8988T (cell line): ENCODE data around the gene PLXNA1.

Source experiments
- DNase-seq: peaks from one replicate; pipeline ENCODE4 v3.0.0; 2011

Gene PLXNA1

DNA sequence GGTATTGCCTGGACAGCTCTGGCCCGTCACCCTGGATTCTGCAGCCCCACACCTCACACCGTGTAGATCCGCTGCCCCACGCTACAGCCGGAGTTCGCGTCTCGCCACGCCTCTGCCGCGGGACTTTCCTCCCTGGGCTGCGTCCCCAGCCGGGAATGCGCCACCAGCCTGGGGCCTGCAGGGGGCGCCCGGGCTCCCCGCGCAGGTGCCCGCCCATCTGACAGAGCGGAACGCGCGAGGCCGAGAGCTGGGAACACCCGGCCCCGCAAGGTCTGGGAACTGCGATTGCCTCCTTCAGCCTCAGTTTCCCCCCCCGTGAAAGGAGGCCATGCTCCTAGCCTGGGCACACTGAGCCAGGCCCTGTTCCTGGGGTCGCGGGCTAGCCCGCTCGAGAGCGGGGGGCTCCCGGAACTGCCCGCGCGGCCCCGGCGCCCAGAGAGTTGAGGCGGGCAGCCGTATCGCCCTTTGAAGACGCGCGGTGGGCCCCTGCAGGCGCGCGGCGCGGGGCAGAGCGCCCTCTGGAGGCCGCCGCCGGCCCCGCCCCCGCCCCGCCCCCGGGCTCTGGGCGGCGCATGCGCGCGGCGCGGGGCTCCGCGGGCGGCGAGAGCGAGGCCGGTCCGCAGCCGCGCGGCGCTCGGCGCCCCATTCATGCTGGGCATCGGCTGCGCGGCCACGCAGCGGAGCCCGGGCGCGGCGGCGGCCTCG, at the start of gene PLXNA1:
TSS of gene PLXNA1 (plus strand) at position 645 of the 705 bp plus-strand sequence. CDS start 5,479 bp downstream, outside the sequence.
- DNase-seq = peak; percentile 99

DNA sequence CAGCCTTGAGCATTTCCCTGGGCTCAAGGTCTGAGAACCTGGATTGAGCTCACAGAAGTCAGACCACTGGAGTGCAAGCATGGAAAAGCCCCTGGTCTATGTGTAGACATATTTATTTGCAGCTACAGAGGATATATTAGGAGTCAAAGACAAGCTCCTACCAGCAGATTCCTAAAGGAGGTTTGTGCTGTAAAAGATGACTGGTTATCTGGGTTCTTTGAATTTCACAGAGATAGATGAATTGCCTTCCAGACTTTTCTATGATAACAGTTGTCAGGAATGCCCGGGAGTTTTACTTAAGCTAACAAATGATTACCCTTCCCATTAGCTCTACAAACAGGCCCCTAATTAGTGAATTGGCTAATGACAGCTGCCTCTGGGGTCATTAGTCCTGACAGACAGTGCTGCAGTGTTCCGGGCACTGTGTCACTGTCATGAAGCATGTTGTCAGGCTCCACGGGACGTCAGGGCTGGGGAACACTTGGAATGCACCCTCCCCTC, 48.8 kb upstream of the PLXNA1 start:
- DNase-seq = no peak

DNA sequence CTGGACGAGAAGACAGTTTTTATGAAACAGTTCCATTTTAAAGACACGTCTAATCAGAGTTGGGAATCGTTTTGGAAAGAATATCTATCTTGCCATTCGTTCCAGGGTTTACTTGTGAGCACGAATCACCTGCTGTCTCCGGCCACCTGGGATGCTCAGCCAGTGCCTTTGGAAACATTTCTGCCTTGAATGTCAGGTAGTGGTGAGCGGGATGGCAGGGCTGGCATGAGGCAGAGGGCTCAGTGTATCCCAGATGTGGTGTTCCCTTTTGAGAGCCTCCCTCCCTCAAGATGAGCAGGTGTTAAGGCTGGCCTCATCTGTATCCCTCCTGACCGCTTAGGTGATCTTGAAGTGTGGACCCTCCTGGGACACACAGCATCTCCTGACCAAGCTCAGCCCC, 47.9 kb upstream of the PLXNA1 start:
- no peak for DNase-seq

DNA sequence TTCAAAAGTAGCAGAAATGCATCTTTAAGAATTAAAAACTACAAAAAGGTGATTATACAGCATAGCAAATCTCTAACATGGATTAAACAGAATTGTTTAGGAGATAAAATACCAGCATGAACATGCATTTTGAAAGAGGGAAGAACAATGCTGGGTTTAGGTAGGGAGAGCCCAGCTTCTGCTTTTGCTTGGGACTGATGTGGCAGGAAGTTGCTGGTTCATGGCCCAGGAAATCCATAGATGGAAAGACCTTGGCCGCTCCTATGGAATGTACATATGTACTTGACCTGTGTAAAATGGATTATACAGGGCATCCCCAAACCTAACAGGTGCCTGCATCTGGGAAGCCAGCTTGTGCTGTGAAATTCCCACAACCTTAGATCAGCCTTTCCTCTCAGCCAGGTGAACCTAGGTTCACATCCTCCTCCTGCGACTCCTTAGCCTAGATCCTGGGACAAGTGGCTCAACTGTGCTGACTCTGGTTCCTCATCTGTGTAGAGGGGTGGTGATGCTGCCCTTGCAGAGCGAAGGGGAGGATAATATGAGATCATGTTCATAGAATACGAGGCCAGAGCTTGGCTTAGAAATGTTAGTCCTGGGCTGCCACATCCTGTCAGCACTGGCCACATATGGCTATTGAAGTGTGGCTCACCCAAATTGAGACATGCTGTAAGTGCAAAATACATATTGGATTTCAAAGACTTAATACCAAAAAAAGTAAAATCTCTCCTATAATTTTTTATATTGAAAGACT, 47.0 kb upstream of the PLXNA1 start:
- DNase-seq = no peak

DNA sequence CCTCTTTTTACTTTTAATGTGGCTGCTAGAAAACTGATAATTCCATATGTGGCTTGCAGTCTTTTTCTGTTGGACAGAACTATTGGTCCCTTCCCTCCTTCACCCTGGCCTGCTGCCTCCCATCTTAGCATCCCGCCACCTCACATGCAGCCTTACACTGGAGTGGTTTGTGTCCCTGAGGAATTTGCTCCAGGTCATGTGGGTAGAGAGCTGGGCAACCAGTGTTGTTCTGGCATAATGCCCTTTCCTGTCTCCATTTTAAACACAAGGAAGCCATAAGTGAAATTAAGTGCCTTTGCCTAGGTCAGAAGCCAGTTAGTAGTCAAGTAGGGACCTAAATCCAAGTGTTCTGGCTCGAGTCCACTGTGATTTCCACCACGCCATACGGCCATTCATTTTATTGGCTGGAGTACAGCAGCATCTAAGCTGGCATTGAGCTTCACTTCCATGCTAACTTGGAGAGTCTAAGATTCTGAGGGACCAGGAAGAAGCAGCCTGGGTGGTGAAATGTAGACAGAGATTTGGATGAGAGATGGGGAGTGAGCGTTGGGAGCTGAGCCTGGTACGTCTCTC, 46.0 kb upstream of the PLXNA1 start:
- DNase-seq = no peak

DNA sequence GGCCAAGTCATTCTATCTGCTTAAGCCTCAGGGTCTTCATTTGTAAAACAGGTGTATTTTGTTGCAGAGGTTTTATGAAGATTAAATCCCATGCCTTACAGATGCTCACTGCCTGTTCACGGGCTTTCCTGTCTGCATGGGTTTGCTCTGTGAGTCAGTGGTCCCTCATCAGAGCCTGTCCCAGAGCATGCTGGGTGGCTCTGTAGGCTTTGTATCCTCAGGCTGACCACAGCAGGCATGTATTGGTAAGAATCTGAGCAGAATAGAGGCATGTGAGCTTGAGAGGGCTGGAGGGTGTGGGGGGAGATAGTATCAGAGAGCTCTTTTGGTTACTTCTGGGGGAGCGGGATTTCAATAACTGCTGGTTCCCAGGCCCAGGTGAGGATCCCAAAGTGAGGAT, 45.4 kb upstream of the PLXNA1 start:
- no peak for DNase-seq

DNA sequence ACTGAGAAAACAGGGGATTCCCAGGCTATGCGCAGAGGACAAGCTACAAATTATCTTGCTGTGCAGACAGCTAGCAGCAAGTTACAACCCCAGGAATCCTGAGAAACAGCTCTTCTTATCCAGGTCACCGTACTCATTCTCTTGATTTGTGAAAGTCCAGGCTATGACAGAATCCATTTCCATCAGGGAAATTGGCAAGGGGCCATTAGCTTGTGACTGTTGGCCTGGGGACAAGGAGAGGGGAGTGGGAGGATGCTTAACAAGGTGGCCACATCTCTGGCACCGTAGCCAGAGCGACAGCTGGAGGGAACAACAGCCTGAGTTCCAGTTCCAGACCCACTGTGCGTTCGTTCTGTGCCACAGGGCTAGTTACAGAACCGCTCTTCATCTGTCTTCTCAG, 44.9 kb upstream of the PLXNA1 start:
- DNase-seq = no peak

DNA sequence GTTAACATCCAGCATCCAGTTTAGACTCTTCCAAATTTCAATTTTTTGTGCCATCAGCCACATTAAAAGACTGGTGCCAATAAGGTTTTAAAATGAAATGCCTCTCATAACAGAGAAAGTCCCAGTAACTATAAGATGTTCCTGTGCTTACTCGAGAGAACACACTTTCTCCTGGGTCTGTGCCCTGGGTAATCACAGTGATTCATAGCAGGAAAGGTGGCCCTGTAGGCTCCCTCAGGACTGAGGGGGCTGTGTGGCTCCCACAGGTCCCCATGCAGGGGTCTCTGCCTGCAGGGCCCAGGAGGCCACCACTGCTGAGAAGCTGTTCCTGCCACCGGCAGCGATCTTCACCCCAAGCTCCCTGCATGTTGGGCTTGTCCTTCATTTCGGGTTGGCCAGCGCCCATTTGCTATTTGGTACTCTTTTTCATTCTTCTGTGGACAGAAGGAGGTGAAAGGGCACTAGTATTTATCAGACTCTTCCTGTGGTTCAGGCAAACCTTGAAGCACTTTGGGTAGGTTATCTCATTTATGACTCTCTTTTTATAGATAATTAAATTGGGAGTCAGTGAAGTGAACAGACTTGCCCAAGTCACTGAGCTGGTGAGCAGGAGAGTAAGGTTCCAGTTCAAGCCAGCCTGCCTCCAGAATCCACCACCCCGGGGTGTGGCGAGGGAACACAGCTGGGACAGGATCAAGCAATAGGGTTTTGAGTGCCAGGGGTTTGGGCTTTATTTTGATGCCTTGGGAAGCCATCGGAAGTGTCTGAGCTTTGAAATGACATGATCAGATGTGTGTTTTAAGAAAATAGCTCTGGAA, 44.2 kb upstream of the PLXNA1 start:
- no peak for DNase-seq

DNA sequence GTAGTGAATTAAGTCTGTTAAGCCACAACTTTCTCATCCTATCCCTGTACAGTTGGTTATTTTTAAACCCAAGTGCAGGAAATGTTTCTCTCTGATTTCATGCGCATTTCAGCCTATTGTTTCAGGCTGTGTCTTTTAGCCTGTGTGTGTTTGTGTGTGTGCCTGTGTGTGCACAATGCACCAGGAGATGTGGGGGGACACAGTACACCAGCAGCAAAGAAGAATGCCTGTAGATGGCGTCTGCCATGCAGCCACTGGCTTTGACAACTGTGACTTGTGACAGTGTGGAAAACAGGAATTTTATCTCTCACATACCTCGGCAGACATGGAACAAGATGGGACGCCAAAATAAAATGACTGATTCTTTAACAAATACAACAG, 43.6 kb upstream of the PLXNA1 start:
- DNase-seq = no peak

DNA sequence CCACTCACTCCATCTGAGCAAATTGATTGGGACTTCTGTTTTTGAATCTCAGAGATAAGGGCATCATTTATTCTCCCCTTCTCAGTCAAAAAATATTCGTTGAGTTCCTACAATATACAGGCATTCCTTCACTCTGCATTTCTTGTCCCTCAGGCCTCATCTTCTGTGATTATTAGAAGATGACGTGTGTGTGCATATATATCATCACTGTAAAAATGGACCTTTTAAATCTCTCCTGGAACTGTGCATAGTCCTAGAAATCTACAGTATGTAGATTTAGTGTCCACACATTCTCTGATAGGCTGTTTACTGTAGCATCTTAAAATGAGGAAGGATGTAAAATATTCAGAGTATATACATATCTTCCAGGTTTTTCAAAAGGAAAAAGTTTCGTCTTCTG, 43.2 kb upstream of the PLXNA1 start:
- no peak for DNase-seq

DNA sequence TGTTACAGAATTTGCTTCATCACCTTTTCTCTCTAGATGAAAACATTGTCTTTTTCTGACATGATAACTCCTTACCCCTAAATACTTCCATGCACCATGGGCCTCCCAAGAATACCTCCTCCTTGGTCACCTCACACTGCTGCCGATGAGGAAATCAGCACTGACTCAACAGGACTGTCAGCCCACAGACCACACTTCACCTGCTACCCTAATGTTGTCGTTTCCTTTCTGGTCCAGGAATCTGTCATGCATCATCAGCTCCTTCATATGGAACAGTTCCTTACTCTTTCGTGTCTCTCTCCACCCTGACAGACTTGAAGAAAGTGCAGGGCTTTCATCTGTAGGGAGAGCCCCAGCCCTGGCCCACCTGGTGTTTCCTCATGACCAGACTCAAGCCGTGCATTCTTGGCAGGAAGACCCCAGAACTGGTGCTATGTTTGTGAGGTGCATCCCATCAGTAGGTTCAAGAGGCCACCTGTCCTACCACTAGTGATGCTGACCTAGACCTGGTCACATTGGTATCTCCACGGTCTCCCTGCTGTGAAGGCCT, 41.1 kb upstream of the PLXNA1 start:
- no peak for DNase-seq

DNA sequence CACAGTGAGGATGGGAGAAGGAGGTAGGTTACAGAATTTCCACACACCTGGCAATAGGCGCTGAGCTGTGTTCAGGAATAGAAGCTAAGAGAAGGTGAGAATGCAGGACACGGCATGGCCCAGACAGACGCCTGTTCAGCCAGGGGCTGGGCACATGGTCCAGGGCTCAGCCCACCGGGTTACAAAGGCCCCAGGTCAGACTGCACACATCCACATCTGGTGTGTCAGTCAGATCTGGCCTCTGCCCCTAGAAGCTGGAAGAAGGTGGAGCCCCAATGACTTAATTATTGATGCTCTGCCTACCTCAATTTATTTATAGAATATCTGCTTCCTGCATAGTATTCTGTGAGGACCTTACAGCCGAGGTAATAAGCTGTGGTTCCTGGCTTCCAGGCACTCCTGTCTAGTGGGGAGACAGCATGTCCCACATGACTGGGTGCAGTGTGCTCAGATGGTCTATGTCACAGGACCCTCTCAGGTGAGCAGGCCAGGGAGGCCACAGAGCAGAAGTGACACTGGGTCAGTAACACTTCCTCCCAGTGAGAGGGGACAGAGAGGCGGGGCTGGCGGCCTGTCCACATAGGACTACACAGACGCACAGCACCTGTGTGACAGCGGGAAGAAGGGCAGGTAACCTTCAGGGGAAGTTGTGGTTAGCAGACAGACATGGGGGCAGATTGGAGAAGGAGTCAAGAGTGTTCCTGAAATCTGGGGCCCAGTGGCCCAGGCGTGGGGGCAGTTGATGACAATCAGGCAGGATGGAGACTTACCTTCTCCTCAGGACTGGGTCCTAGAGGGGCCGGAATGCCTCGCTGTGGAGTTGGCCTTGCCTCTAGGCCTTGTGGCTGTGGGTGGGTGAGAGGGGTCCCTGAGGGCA, 38.6 kb upstream of the PLXNA1 start:
- DNase-seq = no peak

DNA sequence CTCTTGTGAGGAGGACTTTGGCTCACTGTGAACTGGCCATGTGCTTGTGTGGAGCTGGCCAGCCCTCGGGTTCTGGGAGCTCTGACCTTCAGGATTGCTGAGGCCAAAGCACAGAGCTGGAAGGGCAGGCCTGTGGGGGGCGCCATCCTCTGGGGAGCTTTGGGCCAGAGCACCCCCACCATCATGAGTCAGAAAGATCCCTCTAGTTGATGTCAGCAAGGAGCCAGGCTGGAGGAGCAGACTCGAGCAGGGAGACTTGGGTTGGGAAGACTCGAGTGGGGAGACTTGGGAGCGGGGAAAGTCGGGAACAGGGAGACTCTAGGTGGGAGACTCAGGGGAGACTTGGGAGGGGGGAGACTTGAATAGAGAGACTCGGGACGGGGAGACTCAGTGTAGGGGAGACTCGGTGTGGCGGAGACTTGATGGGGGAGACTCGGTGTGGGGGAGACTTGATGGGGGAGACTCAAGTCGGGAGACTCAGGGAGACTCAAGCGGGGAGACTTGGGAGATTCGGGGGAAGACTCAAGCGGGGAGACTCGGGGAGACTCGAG, 37.7 kb upstream of the PLXNA1 start:
- no peak for DNase-seq

DNA sequence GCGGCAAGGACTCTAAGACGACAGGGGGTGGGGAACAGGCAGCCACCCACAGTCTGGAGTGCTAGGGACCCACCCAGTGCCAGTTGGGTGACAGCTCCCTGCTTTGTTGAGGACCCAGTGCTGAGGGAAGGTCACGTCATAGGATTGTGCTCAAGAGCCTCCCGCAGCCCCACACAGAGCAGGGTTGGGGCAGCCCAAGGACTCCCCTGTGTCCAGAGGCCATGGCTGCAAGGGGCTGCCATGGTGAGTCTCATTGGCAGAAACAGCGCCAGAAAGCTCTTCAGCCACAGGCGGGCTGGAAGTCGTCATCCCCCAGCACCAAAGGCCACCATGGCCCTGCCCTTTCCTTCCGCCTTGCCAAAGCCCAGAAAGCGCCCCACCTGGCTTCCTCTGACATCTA, 37.0 kb upstream of the PLXNA1 start:
- no peak for DNase-seq

DNA sequence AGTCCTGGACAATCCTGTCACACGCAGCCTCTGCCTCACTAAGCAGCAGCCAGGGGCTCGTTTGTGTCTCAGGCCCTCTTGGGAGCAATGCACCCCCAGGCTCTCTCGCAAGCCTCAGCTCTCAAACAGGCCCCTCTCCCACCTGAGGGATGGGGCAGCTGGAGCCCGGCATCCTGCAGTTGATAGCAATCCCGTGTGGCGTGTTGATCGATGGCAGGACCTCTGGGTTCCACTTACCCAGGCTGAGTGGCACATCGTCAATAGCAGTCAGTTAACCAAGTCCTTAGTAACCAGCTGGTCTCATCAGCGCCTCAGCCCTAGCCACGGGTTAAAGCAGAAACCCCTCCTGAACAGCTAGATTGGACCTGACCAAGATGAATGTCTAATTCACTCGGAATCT, 36.5 kb upstream of the PLXNA1 start:
- no peak for DNase-seq

DNA sequence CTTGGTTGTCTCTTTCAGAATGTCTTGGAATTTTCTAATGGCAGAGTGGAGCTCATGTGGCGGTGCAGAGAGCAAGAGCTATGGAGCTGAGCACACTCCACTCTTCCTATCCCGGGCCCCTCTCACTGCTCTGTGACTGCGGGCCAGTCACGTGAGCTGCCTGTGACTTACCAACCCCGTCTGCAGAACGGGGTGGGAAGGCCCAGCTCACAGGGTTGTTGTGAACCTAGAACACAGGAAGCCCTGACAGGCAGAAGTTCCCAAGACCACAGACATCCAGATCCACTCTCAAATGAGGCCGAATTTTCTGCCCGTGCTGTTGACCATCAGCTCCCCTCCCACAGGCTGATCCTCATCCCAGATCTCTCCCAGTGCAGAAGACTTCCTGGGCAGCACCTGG, 35.5 kb upstream of the PLXNA1 start:
- no peak for DNase-seq

DNA sequence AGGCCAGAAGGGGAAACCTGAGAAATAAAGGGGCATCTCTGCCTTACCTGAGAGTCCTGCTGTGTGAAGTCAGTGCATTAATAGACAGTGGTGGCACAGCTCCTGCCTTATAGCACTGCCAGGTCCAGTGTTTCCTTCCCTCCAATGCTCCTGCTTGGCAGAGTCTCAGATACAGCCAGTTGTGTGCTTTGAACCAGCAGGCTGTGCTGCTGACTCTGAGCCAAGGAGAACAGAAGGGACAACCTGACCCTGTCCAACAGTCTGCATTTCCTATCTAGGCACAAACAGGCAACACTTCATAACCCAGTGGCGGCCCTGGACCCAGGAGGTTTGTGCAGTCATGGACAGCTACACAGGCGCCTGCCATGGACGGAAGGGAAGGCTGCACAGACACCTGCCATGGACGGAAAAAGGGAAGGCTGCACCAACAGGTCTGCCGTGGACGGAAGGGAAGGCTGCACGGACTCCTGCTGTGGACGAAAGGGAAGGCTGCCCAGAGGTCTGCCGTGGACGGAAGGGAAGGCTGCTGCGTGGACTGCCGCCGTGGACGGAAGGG, 33.9 kb upstream of the PLXNA1 start:
- no peak for DNase-seq

DNA sequence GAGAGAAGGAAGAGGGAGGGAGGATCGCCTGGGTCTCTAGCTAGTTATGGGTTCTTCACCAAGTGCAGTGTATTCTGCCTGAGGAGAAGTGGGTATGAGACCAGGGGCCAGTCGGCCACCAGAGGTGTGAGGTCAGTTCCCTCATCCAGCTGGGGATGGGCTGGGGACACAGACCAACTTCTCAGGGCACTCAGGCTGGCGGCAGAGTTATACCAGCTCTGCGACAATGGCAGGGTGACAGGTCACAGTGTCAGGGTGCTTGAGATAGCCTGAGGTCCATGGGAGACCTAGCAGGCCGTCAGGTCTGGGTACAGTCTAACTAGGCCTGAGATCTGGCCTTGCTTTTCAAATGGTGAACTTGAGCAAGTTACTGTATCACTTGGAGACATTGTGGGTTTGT, 31.4 kb upstream of the PLXNA1 start:
- DNase-seq = no peak

DNA sequence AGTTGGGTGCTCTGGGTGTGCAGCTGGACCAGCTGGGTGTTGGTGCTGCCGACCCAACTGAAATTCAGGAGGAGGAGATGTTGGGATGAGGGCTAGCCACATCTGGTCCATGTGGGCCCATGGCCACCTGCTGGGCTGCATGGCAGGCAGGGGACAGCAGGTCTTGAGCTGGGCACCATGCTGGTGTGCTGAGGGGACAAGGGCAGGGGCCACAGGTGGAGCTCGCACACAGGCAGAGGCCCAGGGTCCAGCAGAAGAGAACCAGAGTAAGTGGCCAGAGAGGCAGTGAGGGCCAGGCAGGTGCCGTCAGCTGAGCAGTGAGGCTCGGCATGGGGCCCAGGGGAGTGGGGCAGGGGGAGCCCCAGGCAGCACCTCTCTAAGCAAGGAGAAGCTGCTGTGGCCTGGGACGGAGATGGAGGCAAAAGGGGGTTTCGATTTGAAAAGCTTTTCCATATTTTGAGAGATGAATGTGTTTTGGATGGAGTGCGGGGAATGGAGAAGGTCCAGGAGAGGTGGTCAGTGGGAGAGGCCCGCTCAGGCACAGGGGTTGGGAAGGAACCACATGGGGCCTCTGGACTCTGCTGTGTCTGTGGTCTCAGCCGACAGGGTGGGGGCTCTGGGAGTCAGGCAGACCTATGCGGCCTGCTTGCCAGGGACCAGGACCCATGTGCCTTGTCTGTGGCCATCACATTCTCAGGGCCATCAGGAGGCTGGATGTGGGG, 30.5 kb upstream of the PLXNA1 start:
- DNase-seq = no peak

DNA sequence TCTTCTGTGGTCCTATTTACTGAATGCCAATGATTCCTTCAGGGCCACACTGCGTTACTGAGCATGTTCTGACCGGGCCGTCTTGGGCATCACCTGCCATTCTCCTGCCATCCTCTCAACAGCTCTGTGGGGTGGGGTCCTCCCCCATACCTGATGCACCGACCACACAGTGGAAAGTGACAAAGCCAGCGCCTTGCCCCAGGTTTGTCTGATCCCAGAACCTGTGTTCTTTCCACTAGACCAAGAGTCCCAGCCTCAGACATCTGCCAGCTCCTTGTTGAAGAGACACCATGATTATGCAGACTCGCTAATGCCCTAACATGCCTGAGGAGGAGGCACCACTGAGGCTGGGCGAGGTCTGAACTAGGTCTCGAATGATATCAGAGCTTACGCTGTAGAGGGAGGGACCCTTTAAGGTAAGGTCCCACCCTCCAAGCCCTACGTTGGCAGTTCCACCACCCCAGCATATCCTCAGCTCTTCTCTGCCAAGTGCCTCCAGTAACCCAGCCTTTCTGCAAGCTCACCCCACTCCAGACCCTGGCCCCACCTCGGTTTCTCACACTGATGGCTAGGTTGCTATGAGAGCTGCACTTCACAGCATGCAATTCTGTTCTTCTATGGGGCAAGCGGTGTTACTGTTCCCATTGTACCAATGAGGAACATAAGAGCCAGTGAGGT, 29.8 kb upstream of the PLXNA1 start:
- no peak for DNase-seq
